GM12891 (cell line): Measurements from ENCODE around the gene HPD.

Source experiments
- DNase-seq: peaks from one replicate; pipeline ENCODE4 v3.0.0; 2011; ENCODE audit warnings: low spot score; ENCODE audit not compliant: insufficient read length
- FAIRE-seq: peaks from 2 replicates; lab custom pipeline; 2011; peaks lifted over from hg19 to GRCh38; lab: Jason Lieb, UNC
- PAX5 ChIP-seq: IDR thresholded peaks from 2 replicates; pipeline ENCODE4 v1.6.1; 2011; ENCODE audit warnings: low read length, moderate library complexity, mild to moderate bottlenecking; ENCODE audit not compliant: insufficient read depth, severe bottlenecking
- POLR2A ChIP-seq: IDR thresholded peaks from 2 replicates; pipeline ENCODE4 v1.6.1; 2011; ENCODE audit warnings: low read depth, low read length, control low read depth
- POLR2AphosphoS5 ChIP-seq: IDR thresholded peaks from 2 replicates; pipeline ENCODE4 v1.6.1; 2011; ENCODE audit warnings: low read depth, low read length, control low read depth
- POU2F2 ChIP-seq: IDR thresholded peaks from 2 replicates; pipeline ENCODE4 v1.6.1; 2011; ENCODE audit warnings: low read depth, mild to moderate bottlenecking, control low read depth, low read length, moderate library complexity
- SPI1 ChIP-seq: IDR thresholded peaks from 2 replicates; pipeline ENCODE4 v1.6.1; 2011; ENCODE audit warnings: low read depth, low read length, control low read depth
- TAF1 ChIP-seq: IDR thresholded peaks from 2 replicates; pipeline ENCODE4 v1.6.1; 2011; ENCODE audit warnings: low read depth, low read length, control low read depth

HPD gene

GRCh38 chr12:121845701-121846100 lies 13.0 kb downstream of the HPD start:
- TF ChIP-seq SPI1 (no peak), TAF1 (no peak), PAX5 (no peak), POLR2AphosphoS5 (no peak), POU2F2 (no peak), POLR2A (no peak)
- DNase-seq (no peak), FAIRE-seq (no peak)

- no peak for TF ChIP-seq POU2F2
- TF ChIP-seq POLR2AphosphoS5, result no peak
- no peak for TF ChIP-seq PAX5
- no peak for TF ChIP-seq POLR2A
- TF ChIP-seq SPI1, result no peak
- no peak for TF ChIP-seq TAF1
- DNase-seq (no peak), FAIRE-seq (no peak)
Observed at GRCh38 chr12:121843236-121843982, 15.2 kb downstream of the HPD start.

GRCh38 chr12:121839993-121840761 lies 18.5 kb downstream of the HPD start:
- no peak for FAIRE-seq
- TF ChIP-seq PAX5 (no peak), SPI1 (no peak), POLR2A (no peak), POU2F2 (no peak), POLR2AphosphoS5 (no peak), TAF1 (no peak)
- no peak for DNase-seq

GRCh38 chr12:121839106-121839992 lies 19.3 kb downstream of the HPD start:
- DNase-seq (peak; percentile 97), FAIRE-seq (peak; percentile 99)
- TF ChIP-seq SPI1 (peak; percentile 47), POU2F2 (no peak), POLR2AphosphoS5 (no peak), TAF1 (no peak), PAX5 (peak; percentile 68), POLR2A (no peak; the same call in 1 of the 2 replicates)

DNA sequence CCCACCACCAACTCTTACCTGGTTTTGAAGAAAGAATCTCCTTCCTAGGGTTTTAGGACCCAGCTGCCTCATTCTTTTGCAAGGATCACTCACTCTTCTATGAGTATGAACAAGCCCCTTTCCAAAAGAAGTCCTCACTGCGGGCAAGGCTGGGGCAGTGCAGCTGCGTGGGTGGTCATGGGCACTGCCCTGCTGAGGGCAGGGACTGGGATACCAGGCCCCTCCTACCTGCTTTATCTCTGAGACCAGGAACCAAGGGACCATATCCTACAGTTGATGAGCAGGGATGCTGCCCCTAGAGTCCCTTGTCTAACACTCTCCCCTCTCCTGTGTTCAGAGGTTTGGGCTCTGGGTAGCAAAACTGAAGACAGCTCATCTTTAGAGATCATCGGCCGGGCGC lies 20.5 kb downstream of the HPD start:
- DNase-seq (no peak), FAIRE-seq (no peak)

DNA sequence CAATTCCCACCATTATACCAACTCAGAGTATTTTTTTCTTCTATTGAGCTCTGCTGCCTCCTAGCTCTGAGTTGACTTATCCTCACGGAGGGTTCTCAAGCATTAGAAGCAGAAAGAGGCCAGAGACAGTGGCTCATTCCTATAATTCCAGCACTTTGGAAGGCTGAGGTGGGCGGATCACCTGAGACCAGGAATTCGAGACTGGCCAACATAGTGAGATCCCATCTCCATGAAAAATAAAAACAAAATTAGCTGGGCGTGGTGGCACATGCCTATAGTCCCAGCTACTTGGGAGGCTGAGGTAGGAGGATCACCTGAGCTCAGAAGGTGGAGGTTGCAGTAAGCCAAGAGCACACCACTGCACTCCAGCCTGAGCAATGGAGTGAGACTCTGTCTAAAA lies 21.0 kb downstream of the HPD start:
- FAIRE-seq, result no peak
- no peak for TF ChIP-seq TAF1
- no peak for TF ChIP-seq POLR2A
- no peak for TF ChIP-seq POLR2AphosphoS5
- no peak for TF ChIP-seq PAX5
- no peak for TF ChIP-seq POU2F2
- TF ChIP-seq SPI1, result no peak
- DNase-seq, result no peak

More for the DNA sequence above, 20.5 kb downstream of the HPD start:
- TF ChIP-seq POLR2A, result no peak
- no peak for TF ChIP-seq PAX5
- no peak for TF ChIP-seq POU2F2
- TF ChIP-seq TAF1, result no peak
- TF ChIP-seq SPI1, result no peak
- TF ChIP-seq POLR2AphosphoS5, result no peak

GRCh38 chr12:121831571-121832245 lies 27.0 kb downstream of the HPD start:
- DNase-seq, result no peak
- TF ChIP-seq POU2F2 (no peak), POLR2A (no peak), TAF1 (no peak), POLR2AphosphoS5 (no peak), PAX5 (no peak), SPI1 (no peak)
- FAIRE-seq, result no peak

DNA sequence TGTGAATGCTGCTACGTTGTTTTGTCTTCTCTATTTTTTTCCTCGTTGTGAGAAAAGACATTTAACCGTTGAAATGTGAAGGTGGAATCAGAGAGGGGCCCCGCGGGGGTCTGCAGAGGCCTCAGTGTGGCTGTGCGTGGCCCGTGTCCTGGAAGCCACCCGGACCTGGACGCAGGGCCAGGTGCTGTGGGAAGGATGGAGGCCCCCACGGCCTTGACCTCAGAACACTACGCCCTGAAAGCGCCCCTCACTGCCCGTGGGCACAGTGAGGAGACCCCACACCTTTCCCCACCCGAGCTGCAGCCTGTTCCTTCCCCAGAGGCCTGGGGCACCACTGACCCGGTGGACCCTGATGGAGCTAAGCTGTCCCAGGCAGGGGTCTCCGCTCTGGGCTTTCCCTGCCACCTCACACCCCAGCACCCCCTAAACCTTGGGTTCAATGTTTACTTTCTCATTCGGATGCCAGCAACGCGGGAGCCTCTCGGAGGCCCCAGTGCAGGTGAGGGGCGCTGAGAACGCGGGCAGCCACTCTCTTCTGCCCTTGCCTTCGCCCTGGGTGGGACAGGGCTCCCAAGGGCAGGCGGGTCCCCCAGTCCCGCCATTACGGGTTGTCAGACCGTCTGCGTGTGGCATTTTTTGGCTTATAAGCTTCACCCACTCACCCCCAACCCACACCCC lies 27.9 kb downstream of the HPD start:
- DNase-seq (no peak), FAIRE-seq (no peak)
- no peak for TF ChIP-seq POU2F2
- TF ChIP-seq PAX5, result no peak
- no peak for TF ChIP-seq TAF1
- no peak for TF ChIP-seq SPI1
- no peak for TF ChIP-seq POLR2AphosphoS5
- no peak for TF ChIP-seq POLR2A

DNA sequence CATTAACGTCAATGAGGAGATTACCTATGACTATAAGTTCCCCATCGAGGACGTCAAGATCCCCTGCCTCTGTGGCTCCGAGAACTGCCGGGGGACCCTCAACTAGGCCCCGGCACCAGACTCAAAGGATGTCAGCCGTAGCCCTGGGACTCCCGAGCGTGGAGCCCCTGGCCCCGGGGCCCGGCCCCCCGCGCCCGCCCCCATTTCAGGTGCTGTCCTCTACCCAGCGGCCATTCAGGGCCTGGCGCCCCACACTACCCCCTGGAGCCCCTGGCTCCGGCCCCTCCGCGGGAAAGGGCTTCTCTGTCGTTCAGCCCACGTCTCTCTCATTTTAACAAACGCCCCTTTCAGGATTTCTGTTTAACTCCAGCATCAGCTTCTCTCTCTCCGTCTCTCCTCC lies 28.5 kb downstream of the HPD start:
- FAIRE-seq, result no peak
- TF ChIP-seq POU2F2 (no peak), TAF1 (no peak), POLR2AphosphoS5 (no peak), PAX5 (no peak), SPI1 (no peak), POLR2A (no peak)
- DNase-seq, result no peak
